GM12874 (cell line): ENCODE measurements around the gene ESR1.

Source experiments
- TF ChIP-seq, protein P1 (sequence below): IDR thresholded peaks from 2 replicates; pipeline ENCODE4 v1.5.1; 2011; ENCODE audit warnings: low read depth, mild to moderate bottlenecking, control low read depth, low read length, moderate library complexity; ENCODE audit not compliant: insufficient read depth

Gene ESR1

DNA sequence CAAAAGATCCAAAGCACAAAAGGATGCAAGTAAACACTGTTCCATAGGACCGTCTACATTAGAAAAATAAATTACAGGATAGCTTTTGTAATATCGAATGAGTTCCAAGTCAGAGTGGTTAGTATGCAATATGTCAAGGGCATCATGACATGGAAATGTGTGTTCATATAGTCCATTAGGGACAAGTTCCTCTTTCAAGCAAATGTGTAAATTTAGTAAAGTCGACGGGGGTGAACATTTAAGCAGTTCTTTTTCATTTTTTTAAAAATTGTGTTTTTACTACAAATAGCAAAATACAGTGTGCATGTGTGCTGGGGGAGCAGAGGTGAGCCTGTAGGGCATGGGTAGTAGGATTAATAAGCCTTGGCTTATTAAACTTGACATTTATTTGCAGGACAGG lies 359.0 kb downstream of the ESR1 start:
- TF ChIP-seq, protein P1, sequence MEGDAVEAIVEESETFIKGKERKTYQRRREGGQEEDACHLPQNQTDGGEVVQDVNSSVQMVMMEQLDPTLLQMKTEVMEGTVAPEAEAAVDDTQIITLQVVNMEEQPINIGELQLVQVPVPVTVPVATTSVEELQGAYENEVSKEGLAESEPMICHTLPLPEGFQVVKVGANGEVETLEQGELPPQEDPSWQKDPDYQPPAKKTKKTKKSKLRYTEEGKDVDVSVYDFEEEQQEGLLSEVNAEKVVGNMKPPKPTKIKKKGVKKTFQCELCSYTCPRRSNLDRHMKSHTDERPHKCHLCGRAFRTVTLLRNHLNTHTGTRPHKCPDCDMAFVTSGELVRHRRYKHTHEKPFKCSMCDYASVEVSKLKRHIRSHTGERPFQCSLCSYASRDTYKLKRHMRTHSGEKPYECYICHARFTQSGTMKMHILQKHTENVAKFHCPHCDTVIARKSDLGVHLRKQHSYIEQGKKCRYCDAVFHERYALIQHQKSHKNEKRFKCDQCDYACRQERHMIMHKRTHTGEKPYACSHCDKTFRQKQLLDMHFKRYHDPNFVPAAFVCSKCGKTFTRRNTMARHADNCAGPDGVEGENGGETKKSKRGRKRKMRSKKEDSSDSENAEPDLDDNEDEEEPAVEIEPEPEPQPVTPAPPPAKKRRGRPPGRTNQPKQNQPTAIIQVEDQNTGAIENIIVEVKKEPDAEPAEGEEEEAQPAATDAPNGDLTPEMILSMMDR, result no peak

DNA sequence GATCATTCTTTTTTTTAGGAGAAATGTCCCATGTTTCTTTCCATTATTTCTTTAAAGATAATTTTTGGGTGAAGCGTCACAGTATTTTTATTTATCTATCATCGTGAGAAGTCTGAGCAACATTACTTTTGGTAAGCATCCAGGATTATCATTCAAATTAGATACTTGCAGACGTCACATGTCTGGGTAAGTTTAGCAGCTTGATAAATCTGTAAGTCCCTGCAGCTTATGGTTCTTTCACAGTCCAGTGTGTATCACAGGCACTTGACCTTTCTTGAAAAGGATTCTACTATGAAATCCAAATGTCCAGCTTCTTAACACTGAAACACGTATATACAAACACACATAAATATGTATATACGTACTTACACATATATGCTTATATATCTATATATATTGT lies 359.4 kb downstream of the ESR1 start:
- TF ChIP-seq, protein P1, result no peak

DNA sequence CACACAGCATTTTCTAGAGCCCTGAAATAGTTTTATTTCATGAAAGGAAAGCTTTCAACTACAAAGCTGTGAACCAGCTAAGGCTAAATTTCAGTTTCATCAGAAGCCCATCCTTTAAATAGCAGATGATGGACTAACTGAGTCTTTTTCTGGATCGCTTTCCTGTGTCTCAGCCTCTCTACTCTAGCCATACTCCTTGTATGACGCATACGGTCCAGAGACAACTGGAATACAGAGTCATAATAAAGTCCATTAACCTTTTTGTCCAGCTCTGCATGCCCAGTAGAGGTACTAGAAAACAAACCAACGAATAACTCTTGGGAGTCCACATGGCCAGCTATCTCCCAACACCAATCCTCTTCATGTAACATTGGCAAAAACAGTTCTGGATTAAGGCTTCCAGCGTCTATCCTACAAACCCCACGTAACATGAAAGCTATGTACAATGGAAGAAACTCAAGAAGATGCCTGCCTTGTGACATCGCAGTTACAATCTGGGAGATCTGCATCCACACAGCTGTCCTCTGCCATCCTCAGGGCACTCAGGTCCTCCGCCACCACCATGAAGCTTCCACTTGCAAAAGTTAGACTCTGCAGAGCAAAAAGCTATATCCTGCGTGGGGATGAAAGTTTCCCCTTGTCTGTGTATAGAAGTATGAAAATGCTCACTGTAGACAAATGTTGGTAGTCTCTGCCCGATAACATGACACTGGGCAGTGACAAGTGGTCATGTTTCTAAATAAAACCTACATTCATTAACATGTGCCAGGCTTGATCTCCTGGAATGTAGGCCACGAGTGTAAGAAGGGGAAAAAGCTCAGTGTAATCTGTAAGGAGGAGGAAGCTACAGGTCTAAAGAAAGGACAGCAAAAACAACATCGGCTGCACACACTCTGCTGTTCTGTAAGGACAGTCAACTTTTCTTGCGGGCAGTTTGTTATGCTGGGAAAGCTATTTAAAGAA lies 360.4 kb downstream of the ESR1 start:
- TF ChIP-seq, protein P1, result no peak

DNA sequence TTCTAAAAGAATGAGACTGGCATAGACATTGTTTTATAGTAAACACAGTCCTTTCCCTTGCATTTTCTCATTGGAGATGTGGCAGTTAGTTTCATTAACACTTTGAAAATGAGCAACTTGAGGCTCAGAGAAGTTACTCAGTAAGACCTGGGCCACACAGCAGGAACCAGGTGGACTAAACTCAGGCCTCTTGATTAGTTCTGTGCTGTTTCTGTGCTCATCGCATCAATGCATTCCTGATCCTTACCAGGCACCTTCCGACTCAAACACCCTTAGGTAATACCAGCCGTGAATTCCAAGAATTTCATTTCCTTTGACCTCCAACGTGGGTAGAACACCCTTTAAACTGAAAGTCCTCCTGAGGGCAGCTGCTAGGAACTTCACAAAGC lies 362.8 kb downstream of the ESR1 start:
- TF ChIP-seq, protein P1, result no peak

DNA sequence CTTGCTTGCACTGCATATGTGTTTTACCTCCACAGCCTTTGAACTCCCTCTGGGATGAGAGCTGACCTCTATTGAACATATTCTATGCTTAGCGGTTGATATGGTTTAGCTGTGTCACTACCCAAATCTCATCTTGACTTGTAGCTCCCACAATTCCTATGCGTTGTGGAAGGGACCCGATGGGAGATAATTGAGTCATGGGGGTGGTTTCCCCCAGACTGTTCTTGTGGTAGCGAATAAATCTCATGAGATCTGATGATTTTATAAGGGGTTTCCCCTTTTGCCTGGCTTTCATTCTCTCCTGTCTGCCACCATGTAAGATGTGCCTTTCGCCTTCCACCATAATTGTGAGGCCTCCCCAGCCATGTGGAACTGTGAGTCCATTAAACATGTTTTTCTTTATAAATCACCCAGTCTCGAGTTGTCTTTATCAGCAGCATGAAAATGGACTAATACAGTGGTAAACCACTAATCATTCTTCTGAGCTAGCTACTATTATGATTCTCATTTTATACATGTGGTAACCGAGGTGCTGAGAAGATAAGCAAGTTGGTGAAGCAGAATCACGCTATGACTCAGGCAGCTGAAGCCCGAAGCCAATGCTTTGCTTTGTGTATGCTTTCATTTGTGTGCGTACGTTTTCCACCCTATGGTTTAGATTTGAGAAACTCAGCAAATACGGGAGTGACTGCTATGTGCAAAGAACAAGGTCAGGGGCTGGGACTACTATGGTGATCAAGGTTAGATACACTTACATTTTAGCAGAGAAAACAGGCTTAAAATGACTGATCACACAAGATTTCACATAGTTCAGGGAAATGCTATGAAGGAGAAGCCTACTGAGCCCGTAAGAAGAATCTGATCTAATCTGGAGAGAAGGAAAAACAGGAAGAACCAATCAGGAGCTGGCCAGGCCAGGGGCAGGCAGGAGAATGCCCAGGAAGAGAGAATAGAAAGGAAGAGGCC lies 363.5 kb downstream of the ESR1 start:
- TF ChIP-seq, protein P1, result no peak

DNA sequence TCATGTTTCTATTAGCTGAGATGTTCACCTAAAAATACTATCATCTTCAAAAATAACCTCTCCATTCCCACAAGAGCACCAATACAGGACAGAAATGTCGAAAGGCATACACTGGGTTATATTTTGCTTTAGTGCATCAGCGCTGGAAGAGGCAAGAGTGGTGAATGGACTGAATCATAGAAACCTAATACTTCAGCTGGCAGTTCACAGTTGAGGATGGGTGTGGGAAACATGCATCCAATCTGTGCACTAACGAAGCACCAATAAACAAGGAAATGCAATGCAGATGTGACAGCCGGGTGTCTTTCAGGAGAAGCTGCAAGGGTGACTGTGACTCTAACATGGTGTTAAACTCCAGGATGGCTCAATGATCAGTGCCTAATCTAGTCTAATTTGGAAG lies 365.8 kb downstream of the ESR1 start:
- TF ChIP-seq, protein P1, result no peak

DNA sequence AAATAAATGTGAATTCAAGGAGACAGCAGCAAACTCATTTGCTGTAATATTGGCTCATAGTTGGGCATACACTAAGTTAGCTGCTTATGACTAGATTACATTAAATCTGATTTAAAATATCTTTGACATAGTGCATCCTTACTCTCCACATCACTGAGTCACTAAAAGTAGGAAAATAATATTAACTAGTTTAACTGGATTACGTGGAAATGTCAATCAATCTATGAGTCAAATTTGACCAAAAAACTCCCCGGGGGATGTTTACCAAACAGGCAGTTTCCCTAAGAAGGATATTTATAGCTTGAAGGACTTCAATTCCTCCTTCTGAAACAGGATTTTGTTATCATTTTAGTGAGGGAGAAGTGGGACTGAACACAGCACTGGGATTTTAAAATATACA lies 366.5 kb downstream of the ESR1 start:
- TF ChIP-seq, protein P1, result no peak
